ENCODE results near the gene KIAA1217. TPM values are rescaled to one million over a fixed set of nuclear protein-coding genes. Genes with fewer than 3 reads are reported as not detected.

KIAA1217 gene
- polyA plus RNA-seq, 1 of the 3 experiments (the other 2 are of a cell fraction), result 7.2 TPM

DNA sequence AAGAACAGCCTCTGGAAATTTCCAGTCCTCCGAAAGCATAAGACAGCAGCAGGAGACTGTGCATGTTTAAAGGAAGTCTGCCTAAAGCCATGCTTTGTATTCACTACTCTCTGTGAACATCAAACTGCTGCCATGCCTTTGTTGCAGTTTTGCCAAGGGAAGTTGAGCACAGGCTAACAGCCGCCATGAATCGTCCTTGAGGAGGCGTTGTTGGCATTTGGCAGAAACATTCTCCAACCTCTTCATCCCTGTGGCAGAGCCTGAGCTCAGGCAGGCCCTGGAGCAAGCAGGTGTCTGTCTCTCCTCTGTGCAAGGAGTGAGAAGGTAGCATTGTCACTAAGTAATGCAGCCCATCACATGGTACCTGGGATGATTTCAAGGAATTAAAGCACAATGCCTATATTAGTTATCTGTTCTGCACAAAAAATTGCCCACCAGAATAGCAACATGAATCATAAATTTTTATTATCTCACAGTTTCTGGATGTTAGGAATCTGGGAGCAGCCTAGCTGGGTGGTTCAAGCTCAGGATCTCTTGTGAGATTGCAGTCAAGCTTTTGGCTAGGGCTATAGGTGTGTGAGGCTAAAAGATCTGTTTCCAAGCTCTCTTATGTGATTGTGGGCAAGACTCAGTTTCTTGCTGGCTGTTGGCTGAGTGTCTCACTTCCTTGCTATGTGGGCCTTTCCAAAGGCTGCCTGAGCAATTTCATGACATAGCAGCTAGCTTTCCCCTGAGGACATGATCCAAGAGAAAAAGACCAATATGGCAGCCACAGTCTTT, 46.5 kb upstream of the KIAA1217 start:
- H3F3A ChIP-seq (replicated peaks; ENCODE audit: insufficient read depth), result no peaks in the 10 kb centered on the region
- ChIA-PET CTCF (interaction anchor here (1.0 kb wide), 1 partner anchor 1004 kb away, joined by 3 read pairs; no protein-coding TSS in a partner anchor), POLR2A (no interaction called here)
- H4K20me1 ChIP-seq (ENCODE audit: insufficient read depth), result no peaks in the 10 kb centered on the region
- no peak overlapping the region for H3K9ac ChIP-seq
- no peak for TF ChIP-seq RCOR1 (IDR thresholded peaks at IDR 0.05; ENCODE audit: low read length)
- no peak for TF ChIP-seq POLR2AphosphoS5 (IDR thresholded peaks at IDR 0.05; ENCODE audit: low read depth, low read length)
- TF ChIP-seq, protein P1, sequence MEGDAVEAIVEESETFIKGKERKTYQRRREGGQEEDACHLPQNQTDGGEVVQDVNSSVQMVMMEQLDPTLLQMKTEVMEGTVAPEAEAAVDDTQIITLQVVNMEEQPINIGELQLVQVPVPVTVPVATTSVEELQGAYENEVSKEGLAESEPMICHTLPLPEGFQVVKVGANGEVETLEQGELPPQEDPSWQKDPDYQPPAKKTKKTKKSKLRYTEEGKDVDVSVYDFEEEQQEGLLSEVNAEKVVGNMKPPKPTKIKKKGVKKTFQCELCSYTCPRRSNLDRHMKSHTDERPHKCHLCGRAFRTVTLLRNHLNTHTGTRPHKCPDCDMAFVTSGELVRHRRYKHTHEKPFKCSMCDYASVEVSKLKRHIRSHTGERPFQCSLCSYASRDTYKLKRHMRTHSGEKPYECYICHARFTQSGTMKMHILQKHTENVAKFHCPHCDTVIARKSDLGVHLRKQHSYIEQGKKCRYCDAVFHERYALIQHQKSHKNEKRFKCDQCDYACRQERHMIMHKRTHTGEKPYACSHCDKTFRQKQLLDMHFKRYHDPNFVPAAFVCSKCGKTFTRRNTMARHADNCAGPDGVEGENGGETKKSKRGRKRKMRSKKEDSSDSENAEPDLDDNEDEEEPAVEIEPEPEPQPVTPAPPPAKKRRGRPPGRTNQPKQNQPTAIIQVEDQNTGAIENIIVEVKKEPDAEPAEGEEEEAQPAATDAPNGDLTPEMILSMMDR (IDR thresholded peaks at IDR 0.05), result no peak
- TF ChIP-seq, protein P2, sequence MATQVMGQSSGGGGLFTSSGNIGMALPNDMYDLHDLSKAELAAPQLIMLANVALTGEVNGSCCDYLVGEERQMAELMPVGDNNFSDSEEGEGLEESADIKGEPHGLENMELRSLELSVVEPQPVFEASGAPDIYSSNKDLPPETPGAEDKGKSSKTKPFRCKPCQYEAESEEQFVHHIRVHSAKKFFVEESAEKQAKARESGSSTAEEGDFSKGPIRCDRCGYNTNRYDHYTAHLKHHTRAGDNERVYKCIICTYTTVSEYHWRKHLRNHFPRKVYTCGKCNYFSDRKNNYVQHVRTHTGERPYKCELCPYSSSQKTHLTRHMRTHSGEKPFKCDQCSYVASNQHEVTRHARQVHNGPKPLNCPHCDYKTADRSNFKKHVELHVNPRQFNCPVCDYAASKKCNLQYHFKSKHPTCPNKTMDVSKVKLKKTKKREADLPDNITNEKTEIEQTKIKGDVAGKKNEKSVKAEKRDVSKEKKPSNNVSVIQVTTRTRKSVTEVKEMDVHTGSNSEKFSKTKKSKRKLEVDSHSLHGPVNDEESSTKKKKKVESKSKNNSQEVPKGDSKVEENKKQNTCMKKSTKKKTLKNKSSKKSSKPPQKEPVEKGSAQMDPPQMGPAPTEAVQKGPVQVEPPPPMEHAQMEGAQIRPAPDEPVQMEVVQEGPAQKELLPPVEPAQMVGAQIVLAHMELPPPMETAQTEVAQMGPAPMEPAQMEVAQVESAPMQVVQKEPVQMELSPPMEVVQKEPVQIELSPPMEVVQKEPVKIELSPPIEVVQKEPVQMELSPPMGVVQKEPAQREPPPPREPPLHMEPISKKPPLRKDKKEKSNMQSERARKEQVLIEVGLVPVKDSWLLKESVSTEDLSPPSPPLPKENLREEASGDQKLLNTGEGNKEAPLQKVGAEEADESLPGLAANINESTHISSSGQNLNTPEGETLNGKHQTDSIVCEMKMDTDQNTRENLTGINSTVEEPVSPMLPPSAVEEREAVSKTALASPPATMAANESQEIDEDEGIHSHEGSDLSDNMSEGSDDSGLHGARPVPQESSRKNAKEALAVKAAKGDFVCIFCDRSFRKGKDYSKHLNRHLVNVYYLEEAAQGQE (IDR thresholded peaks at IDR 0.05; ENCODE audit: low read depth, low read length), result no peak
- TF ChIP-seq JUND (IDR thresholded peaks at IDR 0.05), result no peak
- no peak for TF ChIP-seq EP300 (IDR thresholded peaks at IDR 0.05; ENCODE audit: borderline replicate concordance in 1 of 2, low read depth in 1 of 2, low read length in 1 of 2)
- TF ChIP-seq CHD2 (IDR thresholded peaks at IDR 0.05; ENCODE audit: low read length, partially characterized antibody), result no peak
- no peak for TF ChIP-seq GATA2 (CRISPR knock-in tag; IDR thresholded peaks at IDR 0.05)
- no peak for DNase-seq
- H3K79me2 ChIP-seq (ENCODE audit: insufficient read depth), result no peaks in the 10 kb centered on the region
- H3K27ac ChIP-seq (ENCODE audit: low read depth in 2 of 2, low read length in 1 of 2), result no peak overlapping the region
- no peak overlapping the region for H3K4me2 ChIP-seq
- no peaks in the 10 kb centered on the region; a peak in 1 of 4 replicates for H3K4me1 ChIP-seq (ENCODE audit: control insufficient read depth in 1 of 2, insufficient read depth in 2 of 2, low read depth in 1 of 2, low read length in 1 of 2)
- H3K27me3 ChIP-seq (ENCODE audit: insufficient read depth), result no peaks in the 10 kb centered on the region
- no peaks in the 10 kb centered on the region for H3K9me3 ChIP-seq
- WGBS (ENCODE audit: low lambda C conversion rate), result 67% methylated on average over 3 of the region's 4 CpGs
- no peak overlapping the region for H3K4me3 ChIP-seq (ENCODE audit: low read depth in 2 of 2, low read length in 1 of 2)
- H3K36me3 ChIP-seq (replicated peaks in 1 of 2; ENCODE audit: control insufficient read depth in 1 of 2, insufficient read depth in 2 of 2, low read length in 1 of 2), result no peaks in the 10 kb centered on the region
- H2AFZ ChIP-seq (ENCODE audit: low read depth), result no peak overlapping the region
- no peaks in the 10 kb centered on the region; the same call in 1 of the 2 replicates for H3K9me2 ChIP-seq

DNA sequence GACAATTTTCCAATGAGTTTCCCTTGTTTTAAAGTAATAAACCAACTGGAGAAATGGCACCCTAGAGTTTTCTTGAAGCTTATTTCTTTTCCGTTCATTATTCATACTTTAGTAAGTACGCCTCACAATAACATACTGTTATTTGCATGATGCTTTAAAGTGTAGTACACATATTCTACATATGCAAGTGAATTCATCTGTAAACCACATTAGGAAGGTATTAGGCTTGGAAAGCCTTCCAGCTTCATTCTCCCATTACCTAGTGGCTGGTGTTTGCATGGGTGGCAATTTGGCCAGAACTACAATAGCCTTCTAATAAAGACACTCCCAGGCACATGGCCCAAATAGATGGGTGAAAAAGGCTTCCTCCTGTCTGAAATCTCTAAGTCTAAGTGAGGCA, 45.5 kb upstream of the KIAA1217 start:
- 89% methylated on average over 2 of the region's 2 CpGs for WGBS (ENCODE audit: low lambda C conversion rate)
- ChIA-PET CTCF (interaction anchor here (1.5 kb wide), 1 partner anchor 33 kb away, joined by 4 read pairs; no protein-coding TSS in a partner anchor), POLR2A (no interaction called here)
- TF ChIP-seq MXI1 (IDR thresholded peaks at IDR 0.05; ENCODE audit: low read depth, low read length) (no peak), EP300 (IDR thresholded peaks at IDR 0.05; ENCODE audit: borderline replicate concordance in 1 of 2, low read depth in 1 of 2, low read length in 1 of 2) (no peak), RFX5 (IDR thresholded peaks at IDR 0.05; ENCODE audit: low read length) (no peak), RXRA (IDR thresholded peaks at IDR 0.05; ENCODE audit: borderline replicate concordance, low read depth) (no peak), FOXM1 (IDR thresholded peaks at IDR 0.05; ENCODE audit: low read depth) (no peak)
- no peaks in the 10 kb centered on the region; the same call in 1 of the 2 replicates for H3K9me2 ChIP-seq
- H3K9me3 ChIP-seq, result no peaks in the 10 kb centered on the region
- DNase-seq, result no peak
- no peak overlapping the region for H3K4me3 ChIP-seq (ENCODE audit: low read depth in 2 of 2, low read length in 1 of 2)
- H3K4me2 ChIP-seq, result no peak overlapping the region
- no peak overlapping the region for H3K9ac ChIP-seq
- H3K36me3 ChIP-seq (replicated peaks in 1 of 2; ENCODE audit: control insufficient read depth in 1 of 2, insufficient read depth in 2 of 2, low read length in 1 of 2), result no peaks in the 10 kb centered on the region
- no peaks in the 10 kb centered on the region for H3F3A ChIP-seq (replicated peaks; ENCODE audit: insufficient read depth)
- no peaks in the 10 kb centered on the region for H3K27me3 ChIP-seq (ENCODE audit: insufficient read depth)
- no peak overlapping the region for H2AFZ ChIP-seq (ENCODE audit: low read depth)
- H3K4me1 ChIP-seq (ENCODE audit: control insufficient read depth in 1 of 2, insufficient read depth in 2 of 2, low read depth in 1 of 2, low read length in 1 of 2), result no peaks in the 10 kb centered on the region; a peak in 1 of 4 replicates
- no peak overlapping the region for H3K27ac ChIP-seq (ENCODE audit: low read depth in 2 of 2, low read length in 1 of 2)
- no peaks in the 10 kb centered on the region for H4K20me1 ChIP-seq (ENCODE audit: insufficient read depth)
- H3K79me2 ChIP-seq (ENCODE audit: insufficient read depth), result no peaks in the 10 kb centered on the region
